ENCODE results near the gene TNFRSF13B.

TNFRSF13B gene

GRCh38 chr17:16971458-16972338 is at the start of gene TNFRSF13B:
Gene TNFRSF13B (minus strand): TSS chr17:16972118. CDS start chr17:16972075, 43 bp downstream.
- TF ChIP-seq GATA2 (IDR thresholded peaks at IDR 0.05; ENCODE audit: low read depth, low read length): no peak
- no peak for TF ChIP-seq GATA3 (IDR thresholded peaks at IDR 0.05; ENCODE audit: low read depth, low read length)

GRCh38 chr17:17021194-17021863 is 49.4 kb upstream of the TNFRSF13B start:
- TF ChIP-seq GATA3 (IDR thresholded peaks at IDR 0.05; ENCODE audit: low read depth, low read length) (no peak), GATA2 (IDR thresholded peaks at IDR 0.05; ENCODE audit: low read depth, low read length) (no peak)

GRCh38 chr17:17020821-17021193 is 48.9 kb upstream of the TNFRSF13B start:
- TF ChIP-seq GATA3 (IDR thresholded peaks at IDR 0.05; ENCODE audit: low read depth, low read length): no peak
- TF ChIP-seq GATA2 (IDR thresholded peaks at IDR 0.05; ENCODE audit: low read depth, low read length): no peak

- no peak for TF ChIP-seq GATA3 (IDR thresholded peaks at IDR 0.05; ENCODE audit: low read depth, low read length)
- TF ChIP-seq GATA2 (IDR thresholded peaks at IDR 0.05; ENCODE audit: low read depth, low read length): no peak
Observed at GRCh38 chr17:17019891-17020456, 48.1 kb upstream of the TNFRSF13B start.

- TF ChIP-seq GATA3 (IDR thresholded peaks at IDR 0.05; ENCODE audit: low read depth, low read length): no peak
- no peak for TF ChIP-seq GATA2 (IDR thresholded peaks at IDR 0.05; ENCODE audit: low read depth, low read length)
Observed at GRCh38 chr17:17019430-17019762, 47.5 kb upstream of the TNFRSF13B start.

GRCh38 chr17:17018612-17019429 is 46.9 kb upstream of the TNFRSF13B start:
- TF ChIP-seq GATA3 (IDR thresholded peaks at IDR 0.05; ENCODE audit: low read depth, low read length) (no peak), GATA2 (IDR thresholded peaks at IDR 0.05; ENCODE audit: low read depth, low read length) (no peak)

GRCh38 chr17:17018021-17018441 is 46.1 kb upstream of the TNFRSF13B start:
- no peak for TF ChIP-seq GATA2 (IDR thresholded peaks at IDR 0.05; ENCODE audit: low read depth, low read length)
- no peak for TF ChIP-seq GATA3 (IDR thresholded peaks at IDR 0.05; ENCODE audit: low read depth, low read length)

GRCh38 chr17:17017343-17018014 is 45.6 kb upstream of the TNFRSF13B start:
- TF ChIP-seq GATA2 (IDR thresholded peaks at IDR 0.05; ENCODE audit: low read depth, low read length): no peak
- no peak for TF ChIP-seq GATA3 (IDR thresholded peaks at IDR 0.05; ENCODE audit: low read depth, low read length)

GRCh38 chr17:17015230-17015629 is 43.3 kb upstream of the TNFRSF13B start:
- TF ChIP-seq GATA2 (IDR thresholded peaks at IDR 0.05; ENCODE audit: low read depth, low read length) (no peak), GATA3 (IDR thresholded peaks at IDR 0.05; ENCODE audit: low read depth, low read length) (no peak)

GRCh38 chr17:17004251-17004996 is 32.5 kb upstream of the TNFRSF13B start:
- no peak for TF ChIP-seq GATA2 (IDR thresholded peaks at IDR 0.05; ENCODE audit: low read depth, low read length)
- TF ChIP-seq GATA3 (IDR thresholded peaks at IDR 0.05; ENCODE audit: low read depth, low read length): no peak

GRCh38 chr17:17001874-17002520 is 30.1 kb upstream of the TNFRSF13B start:
- TF ChIP-seq GATA2 (IDR thresholded peaks at IDR 0.05; ENCODE audit: low read depth, low read length) (no peak), GATA3 (IDR thresholded peaks at IDR 0.05; ENCODE audit: low read depth, low read length) (no peak)

GRCh38 chr17:17001076-17001777 is 29.3 kb upstream of the TNFRSF13B start:
- TF ChIP-seq GATA2 (IDR thresholded peaks at IDR 0.05; ENCODE audit: low read depth, low read length) (no peak), GATA3 (IDR thresholded peaks at IDR 0.05; ENCODE audit: low read depth, low read length) (no peak)
